ENCODE measurements around the gene ACOT7. TPM values are rescaled to one million over a fixed set of nuclear protein-coding genes. Genes with fewer than 3 reads are reported as not detected.
A peak's percentile ranks its signal among the peaks of the same experiment; 100 is the strongest.

ACOT7 gene
- total RNA-seq, 1 experiment from 2014 or later: 42.7 TPM

DNA sequence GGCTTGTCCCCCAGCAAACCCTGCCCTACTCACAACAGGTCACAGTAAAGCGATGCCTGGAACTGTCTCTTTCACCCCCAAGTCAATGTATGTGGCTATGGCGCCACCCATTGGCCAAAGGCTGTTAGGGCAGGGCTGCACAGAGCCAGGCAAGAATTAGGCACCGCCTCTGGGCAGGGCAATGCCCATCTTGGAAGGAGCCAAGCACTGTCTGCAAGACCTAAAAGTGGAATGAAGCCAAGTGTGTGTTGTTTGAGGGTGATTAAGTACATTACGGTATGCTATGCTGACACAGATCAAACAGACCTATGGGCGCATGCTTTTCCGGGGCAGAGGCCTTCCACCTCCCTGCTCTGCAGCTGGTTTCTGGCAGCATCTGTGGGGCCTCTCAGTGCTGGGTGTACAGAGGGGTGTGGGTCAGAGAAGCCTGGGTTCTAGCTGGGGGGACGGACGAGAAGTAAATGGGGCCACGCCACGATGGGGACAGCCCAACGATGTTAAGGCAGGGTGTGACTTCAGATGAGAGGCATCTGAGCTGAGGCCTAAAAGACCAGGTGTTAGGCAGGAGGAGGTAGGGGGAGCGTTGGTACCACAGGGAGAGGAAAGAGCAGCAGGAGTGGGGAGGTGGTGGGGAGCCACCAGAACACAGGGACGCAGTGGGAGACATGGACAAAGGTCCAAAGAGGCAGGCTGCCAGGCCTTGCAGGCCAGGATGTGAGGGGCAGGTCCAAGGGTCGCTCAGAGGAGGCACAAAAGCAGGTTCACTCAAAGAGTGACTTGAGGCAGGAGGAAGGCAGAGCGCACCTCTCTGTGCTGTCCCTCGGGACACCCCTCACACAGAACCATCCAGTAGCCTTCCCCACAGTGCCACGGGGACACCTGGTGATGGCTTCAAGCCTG, 49.8 kb downstream of the ACOT7 start:
- DNase-seq (ENCODE audit: low read depth): peak; percentile 83

- DNase-seq (ENCODE audit: low read depth): peak; percentile 36
Observed at GRCh38 chr1:6342056-6342455, 51.5 kb downstream of the ACOT7 start.

DNA sequence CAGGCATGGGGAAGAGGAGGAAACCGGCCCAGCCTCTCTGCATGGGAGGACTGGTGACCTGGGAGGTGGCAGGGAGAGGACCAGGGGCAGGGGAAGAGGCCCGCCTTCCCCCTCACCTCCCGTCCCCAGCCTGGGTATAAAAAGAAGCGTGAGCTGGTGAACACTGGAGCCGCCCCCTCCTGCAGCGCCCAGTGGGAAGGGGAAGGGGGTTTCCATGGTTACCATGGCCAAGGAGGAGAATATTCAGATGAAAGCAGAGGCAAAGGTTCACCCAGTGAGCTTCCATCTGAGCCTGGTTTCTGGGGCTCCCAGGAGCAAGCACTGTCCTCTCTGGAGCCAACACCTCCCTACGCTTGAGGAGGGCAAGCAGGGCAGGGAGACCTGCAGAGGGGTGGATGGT, 54.9 kb downstream of the ACOT7 start:
- DNase-seq (ENCODE audit: low read depth): no peak

DNA sequence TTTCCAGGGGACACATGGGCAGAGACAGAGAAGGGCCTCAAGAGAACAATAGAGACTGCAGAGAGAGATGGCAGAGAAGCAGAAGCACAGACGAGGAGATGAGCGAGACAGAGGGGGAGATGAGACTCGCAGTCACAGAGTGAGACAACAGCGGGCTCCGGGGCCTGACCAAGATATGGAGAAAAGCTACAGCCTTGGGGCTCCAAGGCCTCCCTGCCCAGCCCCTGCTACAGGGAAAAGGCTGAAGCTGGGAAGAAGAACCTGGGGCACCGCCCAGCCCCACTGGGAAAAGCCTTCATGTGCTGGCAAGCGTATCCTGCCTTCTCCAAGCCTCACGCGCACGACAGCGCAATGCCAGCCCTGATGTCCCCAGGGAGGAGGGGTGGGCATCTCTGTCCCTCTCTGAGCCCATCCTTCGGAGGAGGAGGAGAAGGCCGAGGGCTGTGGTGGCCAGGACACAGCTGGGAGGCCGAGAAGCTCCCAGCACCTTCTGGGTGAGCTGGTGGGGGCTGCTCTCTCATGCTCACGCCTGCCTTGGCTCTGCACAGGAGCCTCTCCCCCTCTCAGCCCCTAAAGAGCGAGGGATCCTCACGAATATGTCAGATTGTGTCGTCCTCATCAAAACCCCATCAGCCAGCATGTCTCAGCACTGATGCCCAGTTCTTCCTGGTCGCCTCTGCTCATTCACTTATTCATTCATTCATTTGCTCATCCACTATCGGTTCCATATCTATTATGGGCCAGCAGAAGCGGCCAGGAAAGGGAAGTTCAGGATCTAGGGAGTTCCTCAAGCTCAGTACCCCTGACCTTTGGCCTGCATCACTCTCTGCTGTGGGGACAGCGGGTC, 56.6 kb downstream of the ACOT7 start:
- DNase-seq (ENCODE audit: low read depth): no peak

DNA sequence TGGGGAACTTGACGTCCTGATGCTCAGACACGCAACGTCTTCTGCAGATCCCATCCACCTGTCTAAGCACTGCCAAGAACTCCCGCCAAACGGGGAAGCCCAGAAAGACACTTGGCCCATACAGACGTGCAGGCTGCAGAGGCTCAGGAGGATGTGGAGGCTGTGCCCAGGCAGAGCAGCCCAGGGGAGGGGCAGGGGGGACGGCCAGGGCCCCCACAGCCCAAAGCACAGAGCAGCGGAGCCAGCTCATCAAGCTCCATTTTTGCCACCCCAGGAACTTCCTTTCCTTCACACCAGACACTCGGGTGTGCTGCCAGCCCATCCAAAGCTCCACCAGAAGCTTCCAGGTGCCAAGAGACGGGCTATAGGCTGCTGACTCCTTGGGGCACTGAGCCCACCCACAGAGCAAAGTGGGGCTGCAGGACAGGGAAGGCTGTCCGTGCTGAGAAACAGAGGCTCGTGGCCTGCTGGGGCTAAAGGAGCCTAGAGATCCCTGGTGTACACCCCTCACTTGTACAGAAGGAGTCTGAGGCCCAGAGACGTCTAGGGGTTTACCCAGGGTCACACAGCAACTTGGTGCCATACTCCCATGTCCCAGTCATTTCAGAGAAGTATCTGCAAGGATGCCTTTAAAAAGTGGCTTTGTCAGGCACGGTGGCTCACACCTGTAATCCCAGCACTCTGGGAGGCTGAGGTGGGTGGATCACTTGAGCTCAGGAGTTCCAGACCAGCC, 59.1 kb downstream of the ACOT7 start:
- no peak for DNase-seq (ENCODE audit: low read depth)

GRCh38 chr1:6332821-6333220, 60.7 kb downstream of the ACOT7 start:
- no peak for DNase-seq (ENCODE audit: low read depth)

DNA sequence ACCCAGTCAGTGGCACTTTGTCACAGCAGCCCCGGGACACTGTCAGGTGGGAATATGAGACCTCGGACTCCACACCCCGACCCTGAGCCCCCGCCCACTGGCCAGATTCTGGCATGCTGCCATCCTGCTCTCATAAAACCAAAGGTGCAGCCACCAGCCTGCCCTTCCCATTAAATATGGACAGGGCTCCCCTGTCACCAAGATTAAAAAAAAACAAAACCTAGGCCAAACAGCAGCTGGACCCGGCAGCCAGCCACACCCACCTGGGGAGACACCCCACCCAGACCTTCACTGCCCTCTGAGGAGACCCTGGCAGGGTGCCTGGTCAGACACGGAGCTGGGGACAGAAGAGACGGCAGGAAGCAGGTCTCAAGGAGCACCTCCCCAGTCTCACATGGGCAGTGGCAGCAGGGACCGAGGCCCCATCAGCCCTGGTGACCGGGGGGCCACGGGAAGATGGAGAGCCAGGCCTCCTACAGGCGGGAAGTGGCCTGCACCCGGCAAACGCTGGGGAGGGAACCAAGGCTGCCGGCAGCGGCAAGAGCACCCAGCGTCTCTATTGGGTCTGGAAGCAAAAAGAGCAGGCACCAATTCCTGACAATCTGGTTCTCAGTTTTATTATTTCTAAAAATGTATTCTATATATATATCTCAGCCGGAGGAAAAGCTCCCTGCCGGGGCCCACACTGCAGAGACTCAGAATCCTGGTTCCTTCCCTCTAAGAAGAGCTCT, 61.9 kb downstream of the ACOT7 start:
- no peak for DNase-seq (ENCODE audit: low read depth)

GRCh38 chr1:6330410-6330911, 63.1 kb downstream of the ACOT7 start:
- DNase-seq (ENCODE audit: low read depth): peak; percentile 80

DNA sequence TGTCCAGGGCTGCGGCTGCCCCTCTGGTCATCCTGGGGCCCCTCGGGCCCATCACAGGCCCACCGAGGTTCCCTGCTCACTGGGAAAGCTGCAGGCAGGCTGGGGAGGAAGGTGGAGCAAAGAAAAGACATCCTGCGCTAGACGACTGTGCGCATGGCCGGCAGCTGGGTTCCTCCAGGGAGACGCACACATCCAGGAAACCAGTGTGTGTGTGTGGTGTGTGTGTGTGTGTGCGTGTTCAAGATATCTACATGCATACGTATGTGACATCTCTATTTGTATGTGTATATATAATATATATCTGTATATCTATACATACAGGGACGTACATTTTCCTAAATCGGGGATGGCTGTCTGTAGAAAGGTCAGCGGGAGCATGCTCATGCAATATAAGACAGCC, 63.7 kb downstream of the ACOT7 start:
- DNase-seq (ENCODE audit: low read depth): no peak

DNA sequence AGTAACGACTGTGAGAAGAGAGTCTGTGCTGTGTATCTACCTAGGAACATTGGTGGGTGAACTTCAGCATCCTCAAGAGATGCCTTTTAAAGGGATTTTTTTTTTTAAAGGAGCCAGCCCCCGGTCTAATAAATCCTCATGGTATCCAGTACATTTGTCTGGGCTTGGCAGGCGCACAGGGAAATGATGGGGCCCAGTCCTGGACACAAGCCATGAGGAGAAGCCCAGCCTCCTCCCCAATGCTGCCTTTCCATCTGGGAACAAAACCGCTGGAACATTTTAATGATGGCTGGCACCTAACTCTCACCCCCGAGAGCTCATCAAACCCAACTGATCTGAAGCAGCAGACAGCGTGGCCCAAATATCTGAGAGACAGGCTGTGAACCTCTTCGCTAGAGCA, 64.2 kb downstream of the ACOT7 start:
- no peak for DNase-seq (ENCODE audit: low read depth)

DNA sequence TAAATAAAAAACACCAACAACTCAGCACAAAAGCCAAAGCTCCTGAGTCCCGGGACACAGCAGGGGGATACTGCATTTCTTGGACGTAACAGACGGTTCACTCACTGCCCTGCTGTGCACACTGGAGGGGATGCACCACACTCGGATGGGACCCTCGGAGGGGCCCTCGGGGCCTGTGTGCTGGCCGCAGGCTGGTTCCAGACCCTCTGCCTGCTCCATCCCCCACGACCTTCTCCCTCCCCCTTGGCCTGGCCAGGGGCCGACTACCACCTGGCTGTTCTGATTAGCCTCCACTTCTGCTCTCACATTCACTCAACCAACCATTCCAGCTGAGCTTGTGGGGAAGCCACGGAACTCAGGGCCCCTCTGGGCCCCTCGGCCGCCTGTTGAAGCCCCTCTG, 64.9 kb downstream of the ACOT7 start:
- DNase-seq (ENCODE audit: low read depth): no peak

DNA sequence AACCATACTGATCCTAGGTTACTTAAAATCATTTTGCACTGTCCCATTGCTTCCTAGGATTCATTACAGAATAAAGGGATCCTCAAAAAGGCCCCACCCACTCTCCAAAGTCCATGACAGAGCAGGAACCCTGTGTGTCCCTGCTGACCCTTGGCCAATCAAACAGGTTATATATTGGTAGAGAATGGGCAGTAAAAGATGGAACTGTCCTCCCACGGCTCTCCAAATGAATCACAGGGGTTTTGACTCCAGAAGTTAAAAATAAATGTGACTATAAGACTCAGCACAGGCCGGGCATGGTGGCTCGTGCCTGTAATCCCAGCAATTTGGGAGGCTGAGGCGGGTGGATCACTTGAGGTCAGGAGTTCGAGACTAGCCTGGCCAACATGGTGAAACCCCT, 65.5 kb downstream of the ACOT7 start:
- DNase-seq (ENCODE audit: low read depth): no peak

- DNase-seq (ENCODE audit: low read depth): no peak
Observed at GRCh38 chr1:6325482-6325881, 68.1 kb downstream of the ACOT7 start.

GRCh38 chr1:6322161-6322560, 71.4 kb downstream of the ACOT7 start:
- DNase-seq (ENCODE audit: low read depth): no peak

- no peak for DNase-seq (ENCODE audit: low read depth)
Observed at GRCh38 chr1:6321205-6321604, 72.4 kb downstream of the ACOT7 start.

DNA sequence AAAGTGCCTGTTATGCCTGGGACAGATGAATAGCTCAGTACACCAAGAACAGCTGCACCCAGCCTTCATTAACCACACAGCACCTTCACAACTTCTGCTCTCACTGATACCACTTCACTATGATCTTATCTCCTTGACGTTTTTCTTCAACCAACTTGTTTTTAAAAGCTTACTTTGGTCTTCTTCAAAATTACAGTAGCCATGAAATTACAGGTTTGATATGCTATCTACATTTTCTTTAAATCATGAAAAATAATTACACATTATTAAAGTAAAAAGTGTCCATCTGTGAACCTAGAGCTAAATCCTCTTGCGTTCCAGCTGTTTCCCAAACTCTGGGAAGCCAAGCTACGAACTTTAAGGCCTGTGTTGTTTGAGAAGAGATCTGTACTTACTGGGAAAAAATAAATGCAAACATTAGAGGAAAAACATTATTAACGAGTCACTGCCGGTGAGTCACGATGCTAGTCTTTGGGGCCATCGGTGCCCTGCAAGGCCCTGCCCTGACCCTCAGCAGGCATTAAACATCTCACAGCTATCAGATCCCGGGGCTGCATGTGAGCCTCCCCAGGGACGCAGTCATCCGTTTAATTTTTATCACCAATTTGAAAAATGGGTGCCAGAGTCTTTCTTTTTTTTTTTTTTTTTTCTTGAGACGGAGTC, 76.3 kb downstream of the ACOT7 start:
- peak; percentile 91 for DNase-seq (ENCODE audit: low read depth)

DNA sequence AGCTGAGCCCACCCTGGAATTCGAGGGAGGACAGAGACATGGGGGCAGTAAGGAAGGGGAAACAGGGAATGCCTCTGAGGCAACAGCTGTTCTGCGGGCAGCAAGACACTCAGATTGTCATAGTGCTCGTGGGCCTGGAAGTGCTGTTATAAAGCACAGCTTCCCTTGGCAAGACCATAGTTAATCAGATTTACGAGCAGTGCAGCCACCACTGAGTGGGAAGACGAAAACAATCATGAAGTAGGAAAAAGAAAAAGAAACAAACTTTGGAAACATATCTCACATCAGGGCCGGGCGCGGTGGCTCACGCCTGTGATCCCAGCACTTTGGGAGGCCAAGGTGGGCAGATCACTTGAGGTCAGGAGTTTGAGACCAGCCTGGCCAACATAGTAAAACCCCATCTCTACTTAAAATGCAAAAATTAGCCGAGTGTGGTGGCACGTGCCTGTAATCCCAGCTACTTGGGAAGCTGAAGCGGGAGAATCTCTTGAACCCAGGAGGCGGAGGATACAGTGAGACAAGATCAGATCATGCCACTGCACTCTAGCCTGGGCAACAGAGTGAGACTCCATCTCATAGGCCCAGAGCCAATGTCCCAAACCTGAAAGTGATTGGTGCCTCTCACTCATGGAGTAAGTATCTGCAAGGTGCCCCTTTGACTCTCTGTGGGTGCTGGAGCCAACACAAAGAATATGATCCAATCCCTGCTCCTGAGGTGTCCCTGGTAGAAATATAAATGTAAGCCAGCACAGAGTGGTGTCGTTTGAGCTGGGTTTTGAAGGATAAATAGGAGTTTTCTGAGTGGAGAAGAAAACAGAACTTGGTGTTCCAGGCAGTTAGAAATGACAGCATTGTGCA, 77.1 kb downstream of the ACOT7 start:
- DNase-seq (ENCODE audit: low read depth): peak; percentile 32

DNA sequence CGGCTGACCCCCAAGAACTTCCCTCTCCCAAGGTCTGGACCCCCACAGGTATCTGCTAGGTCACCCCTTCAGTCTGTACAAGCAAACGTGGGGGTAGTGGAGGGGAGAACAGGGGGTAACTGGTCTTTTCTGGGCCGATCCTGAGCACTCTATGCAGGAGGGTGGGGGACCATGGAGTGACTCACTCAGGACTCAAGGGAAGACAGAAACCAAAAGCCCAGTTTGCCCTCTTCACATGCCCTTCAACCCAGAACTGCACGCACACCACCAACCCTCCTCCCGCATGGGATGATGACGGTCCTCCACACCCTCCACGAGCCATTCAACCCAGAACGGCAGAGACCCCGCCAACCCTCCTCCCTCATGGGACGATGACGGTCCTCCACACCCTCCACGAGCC, 79.1 kb downstream of the ACOT7 start:
- DNase-seq (ENCODE audit: low read depth): no peak

- no peak for DNase-seq (ENCODE audit: low read depth)
Observed at GRCh38 chr1:6313393-6314200, 80.0 kb downstream of the ACOT7 start.

Measured in LHCN-M2 (cell line).